Vagina (tissue), 2 donors: ENCODE data around the gene SPSB1. TPM values are rescaled to one million over a fixed set of nuclear protein-coding genes. Genes with fewer than 3 reads are reported as not detected.

ENCODE experiments used
- DNase-seq, 2 donors: peaks; one replicate each; pipeline ENCODE4 v3.0.0-alpha.2; 2017; ENCODE audit errors: extremely low spot score in 2 of 2
- H3K27ac ChIP-seq: fragments of 200-600 bp; sonication (generic); one replicate; pipeline ENCODE4 v1.5.1; 2019
- H3K27me3 ChIP-seq: fragments of 200-600 bp; sonication (generic); one replicate; pipeline ENCODE4 v1.5.1; 2019
- H3K36me3 ChIP-seq, 2 donors: fragments of 200-600 bp; sonication (generic); one replicate each; pipeline ENCODE4 v1.5.1; 2017 to 2019
- H3K4me1 ChIP-seq: fragments of 200-600 bp; sonication (generic); one replicate; pipeline ENCODE4 v1.5.1; 2019
- H3K4me3 ChIP-seq, 2 donors: fragments of 200-600 bp; sonication (generic); 1 replicate in 1 of 2; 2 replicates in 1 of 2; pipeline ENCODE4 v1.5.1; 2016 to 2019
- H3K9me3 ChIP-seq: fragments of 200-600 bp; sonication (generic); one replicate; pipeline ENCODE4 v1.5.1; 2019
- POLR2A ChIP-seq, 2 donors: fragments of 450-650 bp; IDR thresholded peaks; one replicate each; pipeline ENCODE4 v1.6.1; 2017; ENCODE audit warnings: antibody characterized with exemption in 2 of 2, mild to moderate bottlenecking in 2 of 2, moderate library complexity in 2 of 2
- POLR2AphosphoS5 ChIP-seq, 2 donors: sonication (generic); formaldehyde crosslinking; IDR thresholded peaks; one replicate each; pipeline ENCODE4 v1.9.0; 2017; ENCODE audit warnings: antibody characterized with exemption in 2 of 2, mild to moderate bottlenecking in 2 of 2, low read depth in 1 of 2; ENCODE audit not compliant: insufficient read depth in 1 of 2
- intact Hi-C: fragments of 100-400 bp; cut with DNase I; formaldehyde crosslinking; loops from one replicate; pipeline ENCODE4 v1.15.1; 2023
- total RNA-seq: library from RNA; depleted of rRNA; stranded (reverse); fragments of >200 nt; gene quantifications from one replicate; pipeline ENCODE4 v1.2.3, GENCODE V29; 2016
- TF ChIP-seq, protein P1 (sequence below), 3 experiments: fragments of 450-650 bp in 2 of 3; fragments of 200-600 bp in 1 of 3; sonication (generic) in 1 of 3; IDR thresholded peaks; one replicate each; pipeline ENCODE4 v1.5.1; 2017 to 2019; ENCODE audit warnings: antibody characterized with exemption in 3 of 3, mild to moderate bottlenecking in 2 of 3, moderate library complexity in 2 of 3

Gene SPSB1
- total RNA-seq, 1 donor from 2014 or later = 40.0 TPM

DNA sequence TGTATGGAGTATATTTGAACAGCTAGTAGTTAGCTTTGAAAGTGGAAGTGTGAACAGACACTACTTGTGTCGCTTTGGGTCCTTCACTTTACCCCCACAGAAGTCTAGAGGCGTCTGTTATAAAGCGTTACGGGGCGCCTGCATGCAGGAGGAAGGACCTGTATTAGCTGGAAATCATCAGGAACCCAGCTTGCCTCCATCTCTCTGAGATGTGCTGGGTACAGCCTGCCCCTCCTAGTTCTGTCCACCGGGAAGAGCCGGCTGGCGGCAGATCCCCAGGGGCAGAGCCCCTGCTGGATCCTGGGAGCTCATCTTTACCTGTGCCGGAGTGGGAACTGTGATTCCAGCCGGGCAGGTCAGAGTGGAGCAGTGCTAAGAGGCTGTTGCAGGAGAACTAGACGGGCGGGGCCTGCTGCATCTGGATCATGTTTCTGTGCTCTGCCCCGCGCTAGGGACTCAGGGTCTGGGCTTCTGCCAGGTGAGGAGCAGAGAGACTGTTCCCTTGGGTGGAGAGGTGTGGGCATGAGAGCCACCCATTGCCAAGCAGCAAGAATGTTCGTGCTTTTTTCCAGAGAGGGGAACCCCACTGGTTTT is 22.3 kb upstream of the SPSB1 start:
- Histone ChIP-seq H3K27ac (no peak overlapping the region), H3K4me3 (no peak overlapping the region), H3K4me1 (peaks cover 22% of the 10 kb centered on the region), H3K9me3 (no peaks in the 10 kb centered on the region), H3K36me3 (no peaks in the 10 kb centered on the region), H3K27me3 (no peaks in the 10 kb centered on the region)
- intact Hi-C loops = no loop called here
- no peak for TF ChIP-seq POLR2A (IDR thresholded peaks at IDR 0.05)
- peak in 1 of 2 donors; percentile 12 for TF ChIP-seq POLR2AphosphoS5 (IDR thresholded peaks at IDR 0.05; ENCODE audit: insufficient read depth in 1 of 2, low read depth in 1 of 2)
- no peak for DNase-seq

GRCh38 chr1:9271283-9271682 is 21.4 kb upstream of the SPSB1 start:
- intact Hi-C loops = no loop called here
- Histone ChIP-seq H3K27ac (no peak overlapping the region), H3K9me3 (no peaks in the 10 kb centered on the region), H3K27me3 (no peaks in the 10 kb centered on the region), H3K4me1 (peaks cover 30% of the 10 kb centered on the region), H3K4me3 (no peak overlapping the region), H3K36me3 (no peaks in the 10 kb centered on the region)
- DNase-seq = no peak
- TF ChIP-seq POLR2A (IDR thresholded peaks at IDR 0.05) = no peak
- TF ChIP-seq, protein P1, sequence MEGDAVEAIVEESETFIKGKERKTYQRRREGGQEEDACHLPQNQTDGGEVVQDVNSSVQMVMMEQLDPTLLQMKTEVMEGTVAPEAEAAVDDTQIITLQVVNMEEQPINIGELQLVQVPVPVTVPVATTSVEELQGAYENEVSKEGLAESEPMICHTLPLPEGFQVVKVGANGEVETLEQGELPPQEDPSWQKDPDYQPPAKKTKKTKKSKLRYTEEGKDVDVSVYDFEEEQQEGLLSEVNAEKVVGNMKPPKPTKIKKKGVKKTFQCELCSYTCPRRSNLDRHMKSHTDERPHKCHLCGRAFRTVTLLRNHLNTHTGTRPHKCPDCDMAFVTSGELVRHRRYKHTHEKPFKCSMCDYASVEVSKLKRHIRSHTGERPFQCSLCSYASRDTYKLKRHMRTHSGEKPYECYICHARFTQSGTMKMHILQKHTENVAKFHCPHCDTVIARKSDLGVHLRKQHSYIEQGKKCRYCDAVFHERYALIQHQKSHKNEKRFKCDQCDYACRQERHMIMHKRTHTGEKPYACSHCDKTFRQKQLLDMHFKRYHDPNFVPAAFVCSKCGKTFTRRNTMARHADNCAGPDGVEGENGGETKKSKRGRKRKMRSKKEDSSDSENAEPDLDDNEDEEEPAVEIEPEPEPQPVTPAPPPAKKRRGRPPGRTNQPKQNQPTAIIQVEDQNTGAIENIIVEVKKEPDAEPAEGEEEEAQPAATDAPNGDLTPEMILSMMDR (IDR thresholded peaks at IDR 0.05) = no peak
- TF ChIP-seq POLR2AphosphoS5 (IDR thresholded peaks at IDR 0.05; ENCODE audit: insufficient read depth in 1 of 2, low read depth in 1 of 2) = no peak

GRCh38 chr1:9271861-9272595 is 20.7 kb upstream of the SPSB1 start:
- intact Hi-C loops = no loop called here
- TF ChIP-seq POLR2A (IDR thresholded peaks at IDR 0.05) (no peak), POLR2AphosphoS5 (IDR thresholded peaks at IDR 0.05; ENCODE audit: insufficient read depth in 1 of 2, low read depth in 1 of 2) (no peak)
- TF ChIP-seq, protein P1 (IDR thresholded peaks at IDR 0.05) = no peak
- DNase-seq = no peak
- Histone ChIP-seq H3K9me3 (no peaks in the 10 kb centered on the region), H3K4me3 (no peak overlapping the region), H3K36me3 (no peaks in the 10 kb centered on the region), H3K27ac (no peak overlapping the region), H3K27me3 (no peaks in the 10 kb centered on the region), H3K4me1 (peaks cover 24% of the 10 kb centered on the region)

GRCh38 chr1:9273177-9273576 is 19.5 kb upstream of the SPSB1 start:
- DNase-seq = no peak
- intact Hi-C loops = no loop called here

DNA sequence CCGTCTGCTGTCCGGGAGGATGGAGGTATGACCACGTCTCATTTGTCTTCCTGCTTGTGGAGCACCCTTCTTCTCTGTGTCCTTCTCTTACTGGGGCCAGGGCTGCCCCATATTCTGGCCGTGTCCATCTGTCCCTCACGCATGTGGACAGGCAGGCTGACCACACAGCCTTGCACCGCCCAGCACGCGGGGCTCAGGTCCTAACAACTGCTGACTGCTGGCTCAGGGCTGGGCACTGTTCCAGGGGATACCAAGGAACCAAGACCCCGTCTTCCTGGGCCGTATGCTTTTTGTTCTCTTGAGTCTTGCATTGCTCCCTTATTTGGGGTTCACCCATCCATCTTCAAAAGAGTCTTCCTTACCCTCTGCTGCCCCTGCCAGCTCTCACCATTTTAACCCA is 17.5 kb upstream of the SPSB1 start:
- Histone ChIP-seq H3K27me3 (no peaks in the 10 kb centered on the region), H3K9me3 (no peaks in the 10 kb centered on the region), H3K36me3 (no peaks in the 10 kb centered on the region), H3K27ac (no peak overlapping the region), H3K4me3 (no peak overlapping the region), H3K4me1 (peaks cover 20% of the 10 kb centered on the region)
- TF ChIP-seq POLR2A (IDR thresholded peaks at IDR 0.05) (no peak), POLR2AphosphoS5 (IDR thresholded peaks at IDR 0.05; ENCODE audit: insufficient read depth in 1 of 2, low read depth in 1 of 2) (no peak)
- TF ChIP-seq, protein P1 (IDR thresholded peaks at IDR 0.05) = no peak
- intact Hi-C loops = no loop called here
- DNase-seq = no peak

More at GRCh38 chr1:9273177-9273576, 19.5 kb upstream of the SPSB1 start:
- Histone ChIP-seq H3K27me3 (no peaks in the 10 kb centered on the region), H3K4me1 (peaks cover 18% of the 10 kb centered on the region), H3K36me3 (no peaks in the 10 kb centered on the region), H3K27ac (no peak overlapping the region), H3K4me3 (no peak overlapping the region), H3K9me3 (no peaks in the 10 kb centered on the region)
- TF ChIP-seq POLR2A (IDR thresholded peaks at IDR 0.05) = no peak
- TF ChIP-seq POLR2AphosphoS5 (IDR thresholded peaks at IDR 0.05; ENCODE audit: insufficient read depth in 1 of 2, low read depth in 1 of 2) = no peak
- TF ChIP-seq, protein P1 (IDR thresholded peaks at IDR 0.05) = no peak
